HepG2 (cell line): ENCODE data around the gene AMOTL1. TPM values are rescaled to one million over a fixed set of nuclear protein-coding genes. Genes with fewer than 3 reads are reported as not detected.

Experiments used
- HMG20B ChIP-seq: conservative IDR thresholded peaks from 2 replicates; pipeline ENCODE4 v1.6.1; 2016; ENCODE audit warnings: missing genetic modification reagents, missing compliant biosample characterization
- HNRNPL ChIP-seq: fragments of 200-400 bp; formaldehyde crosslinking; IDR thresholded peaks from 2 replicates; pipeline ENCODE4 v1.6.1; 2017; ENCODE audit warnings: mild to moderate bottlenecking, low read depth, low read length
- JARID2 ChIP-seq: sonication (generic); formaldehyde crosslinking; IDR thresholded peaks from 2 replicates; pipeline ENCODE4 v1.8.1; 2023; ENCODE audit warnings: missing genetic modification reagents, inconsistent platforms; ENCODE audit not compliant: insufficient replicate concordance
- KAT2B ChIP-seq: fragments of 150-350 bp; IDR thresholded peaks from 2 replicates; pipeline ENCODE4 v1.6.1; 2014; ENCODE audit warnings: low read depth, low read length, borderline replicate concordance
- SIN3B ChIP-seq: fragments of 150-350 bp; IDR thresholded peaks from 2 replicates; pipeline ENCODE4 v1.6.1; 2014; ENCODE audit warnings: low read length
- TMF1 ChIP-seq: sonication (generic); formaldehyde crosslinking; IDR thresholded peaks from 2 replicates; pipeline ENCODE4 v1.8.1; 2022; ENCODE audit warnings: low read depth, missing genetic modification reagents
- ZBTB7B ChIP-seq: sonication (generic); formaldehyde crosslinking; IDR thresholded peaks from 2 replicates; pipeline ENCODE4 v1.4.0; 2020; ENCODE audit warnings: missing genetic modification reagents
- ZHX2 ChIP-seq, 2 experiments: sonication (generic) in 1 of 2; formaldehyde crosslinking in 1 of 2; IDR thresholded peaks; 2 replicates each; pipeline versions ENCODE4 v1.6.1 to v1.9.0; 2014 to 2022; ENCODE audit warnings: antibody characterized with exemption in 1 of 2, borderline replicate concordance in 1 of 2, inconsistent platforms in 1 of 2, low read depth in 1 of 2, missing genetic modification reagents in 1 of 2
- ZNF513 ChIP-seq: sonication (generic); formaldehyde crosslinking; conservative IDR thresholded peaks from 2 replicates; pipeline ENCODE4 v1.5.0; 2020; ENCODE audit warnings: missing genetic modification reagents
- ZNF530 ChIP-seq: sonication (generic); formaldehyde crosslinking; IDR thresholded peaks from 2 replicates; pipeline ENCODE4 v1.5.0; 2020; ENCODE audit warnings: low read depth, mild to moderate bottlenecking, missing genetic modification reagents
- ZNF550 ChIP-seq: sonication (generic); formaldehyde crosslinking; IDR thresholded peaks from 2 replicates; pipeline ENCODE4 v1.4.0; 2020; ENCODE audit warnings: mild to moderate bottlenecking, missing genetic modification reagents, borderline replicate concordance
- ZNF609 ChIP-seq: sonication (generic); formaldehyde crosslinking; IDR thresholded peaks from 2 replicates; pipeline ENCODE4 v1.4.0; 2020; ENCODE audit warnings: mild to moderate bottlenecking, missing genetic modification reagents, borderline replicate concordance
- ZNF709 ChIP-seq: sonication (generic); formaldehyde crosslinking; IDR thresholded peaks from 2 replicates; pipeline ENCODE4 v1.5.0; 2020; ENCODE audit warnings: mild to moderate bottlenecking, missing genetic modification reagents
- polyA plus RNA-seq, 8 experiments: library from polyadenylated mRNA; depleted of rRNA in 3 of 8; stranded (reverse) in 7 of 8; unstranded in 1 of 8; fragments of >200 nt; fragmentation: Illumina TruSeq in 4 of 8; extraction: Trizol in 4 of 8; gene quantifications; 2 replicates each; pipeline versions ENCODE4 v1.2.1 to v1.2.3, GENCODE V29; 2011 to 2016; ENCODE audit warnings: low read depth in 4 of 8, missing spikeins in 1 of 8, mixed read lengths in 1 of 8; ENCODE audit not compliant: insufficient read depth in 1 of 8
- total RNA-seq, 5 experiments: library from RNA; depleted of rRNA; stranded (reverse); fragments of >200 nt; fragmentation: Illumina TruSeq; extraction: Trizol; gene quantifications; 2 replicates each; pipeline ENCODE4 v1.2.3, GENCODE V29; 2016; ENCODE audit warnings: low read depth in 1 of 5

Gene AMOTL1
- total and polyA plus RNA-seq, 2 of the 13 experiments (the other 11 are each of a cell fraction or from before 2014, with no cell fraction given), result 0.01 to 0.20 TPM

- TF ChIP-seq ZBTB7B (CRISPR knock-in tag) (no peak), ZNF513 (CRISPR knock-in tag) (no peak), ZNF550 (no peak), HNRNPL (no peak), KAT2B (no peak), ZNF709 (CRISPR knock-in tag) (no peak), ZNF530 (no peak), HMG20B (CRISPR knock-in tag) (no peak), SIN3B (no peak), ZNF609 (no peak), ZHX2 (IDR thresholded peaks at IDR 0.05; ENCODE audit: low read depth) (no peak), ZHX2 (CRISPR knock-in tag; IDR thresholded peaks at IDR 0.05; ENCODE audit: borderline replicate concordance) (no peak), JARID2 (CRISPR knock-in tag) (no peak), TMF1 (CRISPR knock-in tag) (no peak)
Measured at GRCh38 chr11:94754335-94754734, 13.8 kb upstream of the AMOTL1 start (continued).
